ENCODE measurements around the gene DNAH8. TPM values are rescaled to one million over a fixed set of nuclear protein-coding genes. Genes with fewer than 3 reads are reported as not detected.
A peak's percentile ranks its signal among the peaks of the same experiment; 100 is the strongest.

DNAH8 gene
- total RNA-seq, 1 experiment from 2014 or later, result under 0.01 TPM

- DNase-seq (ENCODE audit: low read depth), result peak; percentile 65
Observed at GRCh38 chr6:39051399-39052122, 336.4 kb downstream of the DNAH8 start.

GRCh38 chr6:39053016-39053624, 338.0 kb downstream of the DNAH8 start:
- no peak for DNase-seq (ENCODE audit: low read depth)

GRCh38 chr6:39053854-39054576, 338.9 kb downstream of the DNAH8 start:
- DNase-seq (ENCODE audit: low read depth), result no peak

GRCh38 chr6:39054577-39055142, 339.5 kb downstream of the DNAH8 start:
- DNase-seq (ENCODE audit: low read depth), result no peak

GRCh38 chr6:39055661-39056060, 340.6 kb downstream of the DNAH8 start:
- no peak for DNase-seq (ENCODE audit: low read depth)

GRCh38 chr6:39056191-39056590, 341.1 kb downstream of the DNAH8 start:
- no peak for DNase-seq (ENCODE audit: low read depth)

- no peak for DNase-seq (ENCODE audit: low read depth)
Observed at GRCh38 chr6:39056681-39057080, 341.6 kb downstream of the DNAH8 start.

GRCh38 chr6:39057251-39058155, 342.4 kb downstream of the DNAH8 start:
- no peak for DNase-seq (ENCODE audit: low read depth)

GRCh38 chr6:39058471-39059147, 343.5 kb downstream of the DNAH8 start:
- DNase-seq (ENCODE audit: low read depth), result no peak

- peak; percentile 36 for DNase-seq (ENCODE audit: low read depth)
Observed at GRCh38 chr6:39059496-39060310, 344.6 kb downstream of the DNAH8 start.

- DNase-seq (ENCODE audit: low read depth), result no peak
Observed at GRCh38 chr6:39060467-39061160, 345.5 kb downstream of the DNAH8 start.

- DNase-seq (ENCODE audit: low read depth), result no peak
Observed at GRCh38 chr6:39061182-39061581, 346.1 kb downstream of the DNAH8 start.

- DNase-seq (ENCODE audit: low read depth), result no peak
Observed at GRCh38 chr6:39061588-39061987, 346.5 kb downstream of the DNAH8 start.

GRCh38 chr6:39062014-39062740, 347.1 kb downstream of the DNAH8 start:
- DNase-seq (ENCODE audit: low read depth), result no peak

GRCh38 chr6:39063526-39063925, 348.4 kb downstream of the DNAH8 start:
- no peak for DNase-seq (ENCODE audit: low read depth)

- no peak for DNase-seq (ENCODE audit: low read depth)
Observed at GRCh38 chr6:39065561-39065960, 350.4 kb downstream of the DNAH8 start.

- no peak for DNase-seq (ENCODE audit: low read depth)
Observed at GRCh38 chr6:39068391-39068790, 353.3 kb downstream of the DNAH8 start.

GRCh38 chr6:39072830-39073229, 357.7 kb downstream of the DNAH8 start:
- DNase-seq (ENCODE audit: low read depth), result no peak

Data from Daoy (cell line).